HG03439 (cell line): ENCODE data around the gene CBX1.
"Not testable (repeated sequence)": the region's sequence is repeated elsewhere in the genome, so short reads cannot be mapped to it uniquely, and the experiment has no call there.

Source experiments
- ATAC-seq: cut with Tn5 transposase; IDR thresholded peaks from one replicate; pipeline ENCODE4 v1.9.1; 2021; ENCODE audit warnings: mild to moderate bottlenecking, moderate library complexity; ENCODE audit not compliant: unreplicated experiment

CBX1 gene

GRCh38 chr17:48074322-48075081 lies 26.8 kb downstream of the CBX1 start:
- no peak for ATAC-seq

- ATAC-seq = not testable (repeated sequence)
Observed at GRCh38 chr17:48073566-48074094, 27.6 kb downstream of the CBX1 start.

- ATAC-seq = not testable (repeated sequence)
Observed at GRCh38 chr17:48072811-48073210, 28.5 kb downstream of the CBX1 start.

GRCh38 chr17:48071654-48072053 lies 29.6 kb downstream of the CBX1 start:
- no peak for ATAC-seq

DNA sequence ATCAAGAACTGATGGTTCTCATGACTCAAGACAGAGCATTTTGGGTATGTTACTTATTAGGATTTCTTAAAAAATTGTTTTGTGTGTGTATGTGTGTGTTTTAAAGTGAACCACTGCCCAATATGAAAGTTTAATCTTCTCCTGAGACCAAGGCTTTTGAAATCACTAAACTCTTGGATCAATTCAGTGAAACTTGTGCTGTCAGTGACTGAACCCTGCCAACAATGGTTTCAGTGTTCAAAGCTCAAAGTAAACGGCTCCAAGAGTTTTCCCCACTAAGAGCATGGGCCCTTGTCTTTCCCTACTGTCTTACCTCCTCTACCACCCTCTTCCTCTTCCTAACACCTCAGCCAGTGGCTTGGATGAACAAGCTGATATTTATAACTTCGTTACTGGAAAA lies 31.1 kb downstream of the CBX1 start:
- ATAC-seq = no peak

- ATAC-seq = no peak
Observed at GRCh38 chr17:48068491-48068961, 32.8 kb downstream of the CBX1 start.

GRCh38 chr17:48067808-48068207 lies 33.5 kb downstream of the CBX1 start:
- ATAC-seq = not testable (repeated sequence)

DNA sequence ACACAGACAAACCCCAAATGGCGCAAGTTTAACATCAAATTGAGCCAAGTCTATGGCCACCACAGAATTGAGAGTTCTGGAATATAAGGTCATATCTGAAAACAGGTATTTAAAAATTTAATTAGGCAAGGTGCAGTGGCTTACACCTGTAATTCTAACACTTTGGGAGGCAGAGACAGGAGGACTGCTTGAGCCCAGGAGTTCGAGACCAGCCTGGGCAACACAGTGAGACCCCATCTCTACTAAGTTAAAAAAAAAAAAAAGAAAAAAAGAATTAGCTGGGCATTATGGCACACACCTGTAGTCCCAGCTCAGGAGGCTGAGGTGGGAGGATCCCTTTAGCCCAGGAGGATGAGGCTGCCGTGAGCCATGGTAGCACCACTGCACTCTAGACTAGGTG lies 34.0 kb downstream of the CBX1 start:
- no peak for ATAC-seq

DNA sequence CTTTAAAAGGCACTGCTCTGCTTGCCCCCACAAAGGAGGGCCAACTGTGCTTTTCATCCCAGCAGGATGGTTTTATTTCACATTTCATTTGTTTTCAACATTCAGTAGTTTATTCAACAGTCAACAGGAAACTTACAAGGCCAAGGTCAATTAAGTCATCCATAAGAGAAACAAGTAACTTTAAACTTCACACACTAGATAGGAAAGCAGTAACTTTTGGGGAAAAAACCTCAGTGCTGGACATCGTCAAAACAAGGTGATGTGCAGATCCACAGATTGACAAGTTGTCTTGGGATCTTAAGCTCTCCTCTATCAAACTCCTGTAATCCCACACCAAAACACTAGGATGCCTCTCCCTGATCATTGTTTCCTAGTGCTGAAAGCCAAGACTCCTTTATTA lies 34.6 kb downstream of the CBX1 start:
- ATAC-seq = no peak

- no peak for ATAC-seq
Observed at GRCh38 chr17:48066192-48066591, 35.1 kb downstream of the CBX1 start.

- ATAC-seq = no peak
Observed at GRCh38 chr17:48064638-48065037, 36.6 kb downstream of the CBX1 start.

- no peak for ATAC-seq
Observed at GRCh38 chr17:48062273-48062672, 39.0 kb downstream of the CBX1 start.

DNA sequence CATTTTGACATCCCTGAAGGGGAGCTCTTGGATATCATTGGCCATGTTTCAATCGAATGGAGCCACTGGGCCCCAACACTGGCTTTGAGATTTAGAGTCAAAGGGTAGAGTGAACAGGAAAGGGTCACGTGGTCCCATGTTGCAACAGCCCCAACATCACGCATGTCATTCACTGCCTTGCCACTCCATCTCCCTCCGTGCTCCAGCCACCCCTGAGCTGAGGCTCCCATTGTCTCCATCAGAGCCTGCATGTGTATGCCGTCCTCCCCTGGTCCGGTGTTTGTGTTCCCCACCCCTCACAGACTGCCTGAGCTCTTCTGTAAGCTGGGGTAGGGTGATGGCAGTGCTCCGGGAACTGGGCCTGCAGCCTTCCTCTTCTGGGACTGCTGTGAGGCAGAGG lies 41.0 kb downstream of the CBX1 start:
- ATAC-seq = no peak

- ATAC-seq = no peak
Observed at GRCh38 chr17:48059125-48059668, 42.1 kb downstream of the CBX1 start.

- ATAC-seq = no peak
Observed at GRCh38 chr17:48058393-48059124, 42.7 kb downstream of the CBX1 start.

GRCh38 chr17:48057626-48058025 lies 43.7 kb downstream of the CBX1 start:
- ATAC-seq = no peak

DNA sequence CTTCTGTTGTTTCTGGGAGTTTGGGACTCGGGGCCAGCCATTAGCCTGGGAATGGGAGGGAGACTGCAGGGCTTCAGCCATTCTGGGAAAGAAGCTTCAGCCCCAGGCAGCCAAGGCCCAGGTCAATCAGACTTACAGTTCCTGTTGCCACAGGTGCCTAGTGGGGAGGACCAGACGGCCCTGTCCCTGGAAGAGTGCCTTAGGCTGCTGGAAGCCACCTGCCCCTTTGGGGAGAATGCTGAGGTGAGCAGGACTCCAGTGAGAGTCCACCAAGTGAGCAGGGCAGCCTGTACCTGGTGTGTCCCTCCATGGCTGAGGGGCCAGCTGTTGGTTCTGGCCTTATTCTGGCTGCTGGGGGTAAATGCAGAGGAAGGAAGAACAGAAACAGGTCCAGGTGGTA lies 44.4 kb downstream of the CBX1 start:
- no peak for ATAC-seq

DNA sequence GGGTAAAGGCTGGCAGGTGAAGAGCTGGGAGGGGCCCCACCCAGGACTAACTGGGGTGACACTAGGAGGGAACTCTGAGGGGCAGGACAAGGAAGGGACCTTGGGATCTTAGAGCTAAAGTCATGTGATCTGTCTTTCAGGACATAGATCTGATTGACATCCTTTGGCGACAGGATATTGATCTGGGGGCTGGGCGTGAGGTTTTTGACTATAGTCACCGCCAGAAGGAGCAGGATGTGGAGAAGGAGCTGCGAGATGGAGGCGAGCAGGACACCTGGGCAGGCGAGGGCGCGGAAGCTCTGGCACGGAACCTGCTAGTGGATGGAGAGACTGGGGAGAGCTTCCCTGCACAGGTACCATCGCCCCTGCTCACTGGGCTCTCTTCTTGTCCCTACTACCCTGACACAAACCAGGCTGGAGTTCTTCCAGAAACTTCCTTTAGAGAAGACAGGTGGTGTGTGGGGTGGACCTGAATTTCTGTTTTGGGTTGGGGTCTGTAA lies 45.0 kb downstream of the CBX1 start:
- no peak for ATAC-seq

GRCh38 chr17:48055531-48056245 lies 45.6 kb downstream of the CBX1 start:
- no peak for ATAC-seq

DNA sequence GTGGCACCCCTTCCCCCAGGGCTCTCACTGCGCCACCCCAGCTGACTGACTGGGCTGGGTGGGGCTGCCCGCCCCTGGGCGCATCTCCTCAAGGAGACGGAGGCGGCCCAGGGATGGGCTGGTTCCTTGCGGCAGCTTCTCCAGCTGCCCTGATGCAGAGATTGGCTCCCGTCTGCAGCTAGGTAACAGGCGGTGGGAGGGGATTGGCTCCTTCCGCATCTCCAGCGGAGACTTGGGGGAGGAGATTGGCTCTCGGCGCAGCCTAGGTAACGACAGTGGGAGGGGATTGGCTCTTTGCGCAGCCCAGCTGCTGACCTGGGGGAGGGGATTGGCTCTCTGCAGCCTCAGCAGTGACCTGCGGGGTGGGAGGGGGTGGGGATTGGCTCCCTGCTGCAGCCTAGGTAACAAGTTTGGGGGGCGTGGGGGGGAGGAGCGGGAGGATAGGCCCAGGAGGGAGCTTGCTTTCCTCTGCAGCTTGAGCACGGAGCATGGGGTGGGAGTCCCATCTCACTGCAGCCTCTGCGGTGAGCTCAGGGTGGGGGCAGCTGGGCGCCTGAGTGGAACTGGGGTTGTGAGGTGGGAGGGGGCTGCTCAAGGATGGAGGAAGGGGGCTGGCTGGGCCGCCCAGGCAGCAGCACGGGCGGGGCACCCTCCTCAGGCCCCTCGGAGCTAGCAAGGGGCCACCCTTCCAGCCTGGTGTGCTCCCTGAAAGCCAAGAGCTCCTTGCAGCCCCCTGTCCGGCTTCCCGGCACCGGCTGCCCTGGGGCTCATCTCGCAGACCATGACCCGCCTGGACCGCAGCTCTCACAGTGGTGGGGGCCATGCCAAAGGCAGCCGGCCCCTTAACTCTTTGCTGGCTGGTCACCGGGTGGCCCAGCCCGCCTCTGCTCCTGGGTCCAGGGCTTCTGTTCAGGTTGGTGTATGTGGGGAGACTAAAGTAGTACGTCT lies 46.8 kb downstream of the CBX1 start:
- no peak for ATAC-seq
